ENCODE results near the gene DLGAP3.

Gene DLGAP3

DNA sequence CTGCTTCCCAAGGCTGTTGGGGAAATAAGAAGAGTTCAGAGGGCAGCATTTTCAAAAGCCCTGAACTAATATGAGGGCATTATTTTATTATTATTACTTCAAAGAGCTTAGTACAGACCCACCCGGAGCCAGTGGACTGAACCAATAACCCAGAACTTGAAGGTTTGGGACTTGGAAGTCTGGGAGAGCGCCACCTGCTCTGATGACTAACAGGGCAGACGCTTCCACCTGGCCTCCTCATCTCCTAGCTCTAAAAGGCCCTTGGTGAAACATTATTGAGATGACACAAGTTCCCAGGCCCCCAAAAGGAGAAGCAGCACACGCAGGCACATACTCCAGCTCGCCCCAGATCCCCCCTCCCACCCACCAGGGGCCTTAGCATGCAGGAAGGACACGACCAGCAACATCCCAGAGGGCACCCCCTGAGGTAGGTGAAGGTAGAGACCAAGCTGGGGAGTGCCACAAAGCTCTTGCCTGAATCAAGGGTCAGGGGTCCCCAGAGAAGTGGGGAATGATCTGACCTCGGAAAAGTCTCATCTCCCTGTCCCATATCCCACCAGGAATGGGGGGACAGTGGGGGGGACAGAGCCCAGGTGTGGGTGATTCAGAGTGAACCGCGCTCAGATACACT lies 1.3 kb downstream of the DLGAP3 start:
- no peak for DNase-seq (ENCODE audit: low spot score)

DNA sequence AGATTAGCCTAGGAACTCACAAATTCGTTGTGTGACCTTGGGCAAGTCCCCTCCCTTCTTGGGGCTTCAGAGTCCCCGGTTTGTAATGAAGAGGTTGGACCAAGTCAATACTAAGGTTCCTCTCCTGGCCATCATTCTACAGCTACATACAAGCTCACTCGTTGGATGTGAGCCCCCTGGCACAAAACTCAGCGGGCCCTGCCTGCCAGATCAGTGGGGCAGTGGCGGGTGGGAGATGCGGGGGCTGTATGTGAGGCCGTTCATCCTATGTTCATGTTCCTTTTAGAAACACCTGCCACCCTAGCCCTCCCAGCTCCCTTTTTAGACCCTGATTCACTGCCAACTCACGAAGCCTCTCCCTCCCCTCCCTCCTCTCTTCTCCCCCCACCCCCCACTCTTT lies 2.1 kb downstream of the DLGAP3 start:
- DNase-seq (ENCODE audit: low spot score): no peak

DNA sequence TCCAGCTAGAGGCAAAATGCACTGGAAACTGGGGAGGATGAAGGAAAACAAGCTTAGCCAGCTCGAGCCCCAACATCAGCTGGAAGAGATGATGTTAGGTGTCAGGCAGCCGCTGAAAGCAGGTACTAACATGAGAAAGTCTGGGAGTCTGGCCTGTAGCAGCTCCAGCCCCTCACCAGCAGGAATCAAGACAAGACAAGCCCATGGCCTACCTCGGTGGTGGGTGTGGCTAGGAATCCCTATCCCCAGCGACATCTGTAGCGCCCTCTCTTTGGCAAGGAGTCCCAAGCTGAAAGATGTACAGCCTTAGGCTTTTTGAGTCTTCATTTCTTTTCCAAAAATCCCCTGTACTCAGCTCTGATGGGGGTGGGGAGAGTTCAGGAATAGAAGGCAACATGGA lies 2.6 kb downstream of the DLGAP3 start:
- no peak for DNase-seq (ENCODE audit: low spot score)

DNA sequence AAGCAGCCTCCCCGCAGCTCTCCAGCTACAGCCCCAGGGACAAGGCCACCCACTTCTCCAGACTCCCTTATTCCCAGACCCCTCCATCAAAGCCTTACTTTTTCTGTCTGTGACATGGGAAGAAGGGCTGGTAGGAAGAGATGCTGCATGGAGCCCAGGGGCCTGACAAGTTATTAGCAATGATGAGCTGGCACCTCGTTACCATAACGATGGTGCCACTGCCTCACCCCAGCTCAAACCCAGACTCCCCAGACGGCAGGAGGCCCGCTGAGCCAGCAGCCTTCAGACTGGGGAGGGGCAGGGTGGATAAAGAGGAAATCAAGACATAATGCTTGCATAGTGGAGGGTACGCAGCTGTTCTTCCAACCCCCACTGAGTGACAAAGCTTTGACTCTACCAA lies 3.3 kb downstream of the DLGAP3 start:
- DNase-seq (ENCODE audit: low spot score): no peak

DNA sequence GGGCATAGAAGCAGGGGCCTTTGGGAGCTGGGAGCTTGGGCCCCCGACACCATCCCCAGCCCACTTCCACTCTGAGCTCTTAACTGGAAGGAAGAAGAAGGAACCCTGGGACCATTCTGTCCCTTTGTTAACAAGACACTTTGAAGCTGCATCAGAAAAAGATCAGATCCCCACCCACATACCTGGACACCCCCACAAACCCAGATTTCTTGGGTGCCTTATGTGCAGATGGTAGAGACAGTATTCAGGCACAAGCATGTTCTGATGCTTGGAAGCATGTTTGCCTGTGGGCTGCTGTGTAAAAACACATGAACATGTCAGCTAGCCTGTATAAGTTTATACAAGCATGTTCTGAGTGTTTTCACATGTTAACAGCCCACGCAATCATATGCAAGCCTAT lies 3.7 kb downstream of the DLGAP3 start:
- DNase-seq (ENCODE audit: low spot score): no peak

DNA sequence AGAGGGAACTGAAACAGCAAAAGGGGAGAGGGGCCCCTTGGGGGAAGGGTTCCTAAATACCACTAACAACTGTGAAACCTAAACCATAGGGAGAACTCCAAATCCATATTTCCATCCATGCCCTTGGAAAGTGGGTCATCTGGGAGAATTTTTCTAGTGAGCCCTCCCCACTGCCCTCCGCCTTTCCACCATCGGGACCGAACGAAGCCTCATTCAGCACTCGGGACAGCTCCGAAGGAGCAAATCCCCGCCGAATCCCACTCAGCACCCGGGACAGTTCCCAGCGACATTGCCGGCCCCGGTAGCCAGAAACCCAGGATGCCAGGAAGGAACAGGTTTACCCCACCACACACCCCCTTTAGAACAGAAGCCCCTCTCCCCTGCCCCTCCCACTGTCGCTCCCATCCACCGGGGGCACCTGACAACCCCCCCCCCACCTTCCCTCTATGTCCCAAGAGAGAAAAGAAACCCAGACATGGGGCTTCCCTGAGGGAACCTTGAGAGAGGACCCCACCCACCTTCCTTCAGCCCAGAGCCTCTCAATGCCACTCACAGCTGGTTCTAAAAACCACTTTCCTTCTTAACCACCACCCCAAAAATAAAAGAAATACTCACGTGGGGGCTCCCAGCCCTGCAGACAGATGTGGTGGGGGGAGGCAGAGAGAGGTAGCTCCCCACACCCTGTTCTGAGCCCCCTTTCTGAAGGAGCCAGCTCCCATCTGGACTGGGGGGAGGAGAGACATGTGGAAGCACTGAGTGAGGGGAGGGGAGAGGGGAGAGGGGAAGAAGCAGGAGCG lies 4.5 kb downstream of the DLGAP3 start:
- peak; percentile 95 for DNase-seq (ENCODE audit: low spot score)

DNA sequence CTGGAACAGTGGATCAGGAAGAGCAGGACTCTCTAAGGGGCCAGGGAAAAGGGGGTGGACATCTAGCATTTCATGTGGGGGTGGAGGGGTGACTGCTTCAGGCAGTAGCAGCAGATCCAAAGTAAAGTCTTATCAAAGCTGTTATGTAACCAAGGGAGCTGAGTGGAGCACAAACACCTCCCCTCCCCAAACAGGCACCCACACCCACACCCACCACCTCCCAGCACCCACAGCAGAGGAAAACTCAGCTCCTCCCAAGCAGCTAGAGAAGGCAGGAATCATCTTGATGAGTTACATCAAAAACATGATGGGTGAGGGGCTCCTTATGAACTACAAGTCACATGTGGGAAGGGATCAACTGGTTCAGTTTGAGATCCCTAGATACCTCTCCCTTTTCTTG lies 6.0 kb downstream of the DLGAP3 start:
- no peak for DNase-seq (ENCODE audit: low spot score)

DNA sequence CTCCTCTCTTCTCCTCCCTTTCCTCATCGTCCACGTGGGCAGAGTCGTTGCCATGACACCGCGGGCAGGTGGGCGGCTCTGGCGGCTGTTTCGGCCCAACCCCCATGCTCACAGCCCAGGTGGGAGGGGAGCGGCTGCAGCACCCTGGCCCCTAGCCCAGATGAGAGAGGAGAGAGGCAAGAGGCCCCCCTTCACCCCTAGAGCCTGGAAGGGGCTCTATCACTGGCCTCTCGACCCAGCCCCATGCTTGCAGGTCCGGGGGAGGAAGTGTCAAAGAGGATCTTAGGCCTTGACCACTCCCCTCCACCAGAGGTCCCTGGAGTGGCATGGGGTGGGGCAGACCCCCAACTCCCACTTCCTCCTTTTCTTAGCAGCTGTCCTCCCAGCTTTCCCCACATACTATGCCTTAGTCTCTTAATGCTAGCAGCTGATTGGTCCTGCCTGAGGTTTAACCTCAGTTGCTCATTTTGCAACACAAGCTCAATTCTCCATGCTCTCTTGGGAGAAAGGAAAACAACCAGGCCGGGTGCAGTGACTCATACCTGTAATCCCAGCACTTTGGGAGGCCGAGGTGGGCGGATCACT lies 10.4 kb downstream of the DLGAP3 start:
- no peak for DNase-seq (ENCODE audit: low spot score)

DNA sequence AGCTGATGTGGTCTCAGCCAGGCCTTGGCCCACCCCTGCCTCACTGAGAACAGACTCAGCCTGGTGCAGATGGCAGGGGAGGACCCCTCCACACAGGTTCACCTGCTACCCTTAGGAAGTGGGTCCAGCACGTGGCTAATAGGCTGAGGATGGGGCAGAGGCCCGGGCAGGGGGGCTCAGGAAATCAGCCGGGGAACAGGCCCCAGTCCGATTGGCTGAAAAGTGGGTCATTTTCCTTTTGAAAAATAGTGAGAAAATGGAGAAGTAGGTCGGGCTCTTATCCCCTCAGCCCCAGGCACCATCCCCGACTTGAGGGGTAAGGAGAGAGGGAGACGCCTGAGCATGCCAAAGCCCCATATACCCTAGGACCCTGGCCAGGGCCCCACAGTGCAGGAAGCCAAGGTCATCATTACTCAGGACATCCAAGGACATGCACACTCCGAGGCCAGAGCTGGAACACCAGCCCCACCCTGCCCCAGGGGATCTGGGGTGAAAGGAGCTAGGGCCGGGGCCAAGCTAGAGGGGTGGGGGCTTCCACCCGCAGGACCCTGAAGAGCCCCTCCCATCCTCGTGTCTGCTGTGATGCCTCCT lies 11.0 kb downstream of the DLGAP3 start:
- DNase-seq (ENCODE audit: low spot score): no peak

DNA sequence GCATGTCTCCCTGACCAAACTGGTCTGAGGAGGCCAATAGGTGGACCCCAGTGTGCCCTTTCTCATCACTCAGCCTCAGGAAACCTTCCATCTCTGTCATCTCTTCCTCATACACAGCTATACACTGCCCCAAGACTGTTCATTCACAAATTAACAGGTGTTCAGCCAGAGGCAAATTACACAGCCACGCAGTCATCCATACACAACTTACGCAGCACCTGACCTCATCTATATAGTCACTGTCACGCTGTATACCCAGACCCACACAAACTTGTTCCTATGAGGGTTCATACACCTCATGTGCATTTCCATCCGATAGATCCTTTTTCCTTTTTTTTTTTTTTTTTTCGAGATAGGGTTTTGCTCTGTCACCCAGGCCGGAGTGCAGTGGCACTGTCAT lies 12.4 kb downstream of the DLGAP3 start:
- DNase-seq (ENCODE audit: low spot score): no peak

DNA sequence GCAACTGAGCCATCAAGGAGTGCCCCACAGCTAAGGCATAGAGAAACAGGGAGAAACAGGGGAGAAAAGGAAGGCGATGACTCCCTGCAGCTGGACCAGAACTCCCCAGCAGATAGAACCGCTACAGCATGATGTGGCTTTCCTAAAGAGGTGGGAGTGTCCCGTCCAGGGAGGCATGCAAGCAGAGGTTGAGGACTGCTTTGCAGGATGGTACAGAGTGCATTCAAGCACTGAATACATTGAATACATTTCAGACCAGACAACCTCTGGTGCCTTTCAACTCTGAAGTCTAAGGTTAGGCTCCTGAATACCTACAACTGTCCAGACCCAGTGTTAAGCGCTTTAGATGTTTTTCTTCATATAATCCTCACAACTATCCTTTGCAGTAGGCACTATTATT lies 13.3 kb downstream of the DLGAP3 start:
- DNase-seq (ENCODE audit: low spot score): no peak

DNA sequence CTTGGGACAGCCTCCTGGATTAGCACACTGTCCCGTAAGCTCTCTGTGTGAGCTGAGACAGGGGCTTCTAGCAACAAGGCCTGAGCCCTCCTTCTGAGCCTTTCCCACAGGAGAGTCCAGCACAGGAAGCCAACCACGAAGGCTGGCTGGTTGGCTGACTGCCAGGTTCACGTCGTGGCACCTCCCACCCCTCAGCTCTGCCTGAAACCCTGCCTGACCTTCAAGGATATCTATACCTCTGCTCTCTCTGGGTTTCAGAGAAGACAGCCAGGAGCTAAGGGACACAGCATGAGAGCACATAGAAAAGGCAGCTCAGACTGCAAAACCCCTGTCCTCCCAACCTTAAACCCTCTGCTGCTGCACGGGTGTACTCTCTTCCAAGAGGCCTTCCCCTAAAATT lies 13.9 kb downstream of the DLGAP3 start:
- DNase-seq (ENCODE audit: low spot score): no peak

DNA sequence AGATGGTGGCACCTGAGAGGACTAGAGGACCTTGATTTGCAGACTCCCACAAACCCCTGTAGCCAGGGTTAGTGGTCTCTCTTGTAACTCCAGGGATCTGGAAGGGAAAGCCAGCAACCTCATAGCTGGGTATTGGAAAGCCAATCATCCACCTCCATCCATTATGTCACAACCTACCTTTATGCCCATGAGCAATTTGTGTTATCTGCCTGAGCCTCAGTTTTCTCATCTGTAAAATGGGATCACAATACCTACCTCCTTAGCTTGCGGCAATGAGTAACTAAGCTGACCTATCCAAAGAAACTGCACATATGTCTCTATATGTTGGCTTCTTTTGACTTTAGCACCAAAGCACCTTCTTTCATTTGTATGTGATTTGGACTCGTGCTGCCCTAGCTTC lies 14.5 kb downstream of the DLGAP3 start:
- no peak for DNase-seq (ENCODE audit: low spot score)

DNA sequence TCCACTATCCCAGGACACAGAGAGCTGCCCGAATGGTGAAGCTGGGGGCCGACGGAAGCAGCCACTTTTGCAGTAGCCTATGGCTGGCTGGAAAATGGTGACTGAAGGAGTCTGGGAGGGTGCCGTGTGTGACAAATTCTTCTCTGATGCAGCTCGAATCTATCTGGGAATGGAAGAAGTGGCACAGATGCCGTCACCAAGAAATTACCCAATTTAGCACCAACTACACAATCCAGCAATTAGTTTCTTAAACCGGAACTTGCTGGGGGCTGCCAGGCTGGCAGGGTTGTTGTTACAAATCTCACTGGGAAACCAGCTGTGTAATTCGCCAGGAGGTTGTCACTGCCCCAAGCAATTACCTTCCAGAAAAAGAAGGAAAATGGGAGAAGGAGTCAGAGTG lies 18.0 kb downstream of the DLGAP3 start:
- DNase-seq (ENCODE audit: low spot score): no peak

DNA sequence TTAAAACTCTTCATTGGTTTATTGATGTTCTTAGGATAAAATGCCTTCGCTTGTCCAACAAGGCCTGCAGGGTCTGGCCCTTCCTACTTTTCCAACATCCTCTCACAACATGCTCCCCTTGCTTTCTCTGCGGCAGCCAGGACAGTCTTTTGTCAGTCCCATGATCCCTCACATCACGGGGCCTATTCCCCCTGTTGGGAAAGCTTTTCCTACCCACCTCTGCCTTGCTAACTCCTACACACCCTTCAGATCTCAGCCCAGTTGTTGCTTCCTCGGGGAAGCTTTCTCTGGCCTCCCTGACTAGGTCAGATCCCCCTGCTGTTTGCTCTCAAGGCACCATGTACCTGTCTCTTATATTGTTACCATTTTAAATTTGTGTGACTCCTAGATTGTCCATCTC lies 19.0 kb downstream of the DLGAP3 start:
- DNase-seq (ENCODE audit: low spot score): no peak

DNA sequence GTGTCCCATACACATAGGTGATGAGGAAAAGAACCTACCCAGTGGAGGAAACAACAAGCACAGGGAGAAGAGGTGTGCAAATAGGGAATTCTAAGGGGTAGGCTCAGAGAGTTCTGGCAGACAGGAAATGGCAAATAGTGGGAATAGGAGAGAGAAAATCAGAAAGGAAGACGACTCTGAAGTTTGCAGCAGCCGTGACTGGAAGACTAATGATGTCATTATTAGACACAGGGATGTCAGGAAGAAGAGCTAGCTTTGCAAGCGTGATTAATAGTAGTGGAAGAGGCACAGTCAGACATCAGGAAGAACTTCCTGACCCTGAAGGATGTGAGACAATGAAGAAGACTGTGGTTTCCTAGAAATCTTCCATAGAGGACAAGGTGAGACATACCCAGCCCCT lies 21.1 kb downstream of the DLGAP3 start:
- DNase-seq (ENCODE audit: low spot score): no peak

DNA sequence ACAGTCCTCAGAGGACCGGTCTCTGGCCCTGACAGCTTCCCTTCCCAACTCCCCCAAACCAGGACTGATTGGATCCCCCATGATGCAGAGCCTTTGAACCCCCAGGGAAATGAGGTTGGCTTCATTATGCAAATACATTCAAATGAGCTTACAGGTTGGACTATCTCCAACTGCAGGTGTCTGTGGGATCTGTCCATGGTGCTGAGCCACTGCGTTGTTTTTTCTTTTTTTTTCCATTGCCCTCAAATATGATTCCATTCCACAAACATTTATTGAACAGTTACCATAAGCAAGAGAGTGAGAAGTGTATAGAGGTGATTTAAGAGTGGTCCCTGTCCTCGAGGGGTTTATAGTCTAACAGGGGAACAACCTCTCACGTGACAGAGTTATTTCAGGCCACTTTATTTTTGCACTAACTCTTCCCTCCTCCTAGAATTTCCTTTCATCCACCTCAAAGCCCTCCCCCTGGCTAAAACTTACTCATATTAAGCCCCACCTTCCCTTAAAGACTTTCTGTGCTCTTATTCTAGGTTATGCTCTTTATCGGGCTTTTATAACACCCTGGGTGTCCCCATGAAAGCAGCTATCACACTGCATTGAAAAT lies 21.9 kb downstream of the DLGAP3 start:
- no peak for DNase-seq (ENCODE audit: low spot score)

DNA sequence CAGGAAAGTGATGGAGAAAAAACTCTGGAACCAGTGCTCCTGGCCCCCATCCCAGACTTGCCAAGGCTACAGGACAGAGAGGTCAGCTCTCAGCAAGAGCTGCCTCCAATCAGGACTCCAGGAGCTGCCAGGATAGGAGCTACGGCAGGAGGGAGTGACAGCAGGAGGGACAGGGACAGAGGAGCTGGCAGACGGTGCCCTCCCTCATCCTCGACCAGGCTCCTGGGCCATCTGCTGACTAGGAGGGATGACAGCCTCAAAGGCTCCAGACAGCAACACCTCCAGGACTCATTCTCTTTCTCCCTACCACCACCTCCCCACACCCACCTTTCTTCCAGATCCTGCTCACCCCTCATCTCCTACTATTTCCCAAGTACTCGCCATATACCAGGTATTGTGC lies 22.7 kb downstream of the DLGAP3 start:
- DNase-seq (ENCODE audit: low spot score): no peak

DNA sequence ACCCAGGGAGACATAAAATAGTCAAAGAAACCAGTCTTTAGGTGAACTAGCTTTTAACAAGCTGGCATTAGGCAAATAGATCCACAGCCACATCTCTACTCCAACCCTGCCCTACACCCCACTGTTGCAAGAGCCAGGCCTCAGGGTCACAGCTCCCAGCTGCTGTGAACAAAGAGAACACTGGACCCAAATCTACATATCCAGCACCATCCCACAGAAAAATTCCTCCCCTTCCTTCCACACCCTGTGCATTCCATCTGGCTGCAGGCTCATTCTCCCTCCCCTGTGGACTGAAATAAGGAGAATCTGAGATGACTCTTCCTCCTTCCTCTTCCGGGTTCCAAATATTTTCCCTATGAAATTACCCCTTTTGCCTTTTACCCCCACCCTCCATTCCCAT lies 23.2 kb downstream of the DLGAP3 start:
- DNase-seq (ENCODE audit: low spot score): no peak

DNA sequence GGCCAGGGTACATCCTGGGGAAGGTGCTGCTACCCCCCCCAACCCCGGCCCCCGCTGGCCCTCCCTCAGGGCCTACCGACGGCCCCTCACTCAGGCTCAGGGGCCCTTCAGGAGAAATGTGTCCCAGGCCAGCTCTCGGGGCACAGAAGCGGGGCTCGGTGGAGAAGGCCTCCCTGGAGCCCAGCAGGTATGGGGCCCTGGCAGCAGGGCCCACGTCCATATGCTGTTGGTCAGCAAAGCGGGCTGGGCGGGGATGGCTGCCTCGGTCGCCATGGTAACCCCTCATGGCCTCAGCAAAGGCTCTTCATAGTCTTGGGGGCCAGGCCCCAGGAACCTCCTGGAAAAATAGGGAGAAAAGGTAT lies 24.4 kb downstream of the DLGAP3 start:
- DNase-seq (ENCODE audit: low spot score): no peak

DNA sequence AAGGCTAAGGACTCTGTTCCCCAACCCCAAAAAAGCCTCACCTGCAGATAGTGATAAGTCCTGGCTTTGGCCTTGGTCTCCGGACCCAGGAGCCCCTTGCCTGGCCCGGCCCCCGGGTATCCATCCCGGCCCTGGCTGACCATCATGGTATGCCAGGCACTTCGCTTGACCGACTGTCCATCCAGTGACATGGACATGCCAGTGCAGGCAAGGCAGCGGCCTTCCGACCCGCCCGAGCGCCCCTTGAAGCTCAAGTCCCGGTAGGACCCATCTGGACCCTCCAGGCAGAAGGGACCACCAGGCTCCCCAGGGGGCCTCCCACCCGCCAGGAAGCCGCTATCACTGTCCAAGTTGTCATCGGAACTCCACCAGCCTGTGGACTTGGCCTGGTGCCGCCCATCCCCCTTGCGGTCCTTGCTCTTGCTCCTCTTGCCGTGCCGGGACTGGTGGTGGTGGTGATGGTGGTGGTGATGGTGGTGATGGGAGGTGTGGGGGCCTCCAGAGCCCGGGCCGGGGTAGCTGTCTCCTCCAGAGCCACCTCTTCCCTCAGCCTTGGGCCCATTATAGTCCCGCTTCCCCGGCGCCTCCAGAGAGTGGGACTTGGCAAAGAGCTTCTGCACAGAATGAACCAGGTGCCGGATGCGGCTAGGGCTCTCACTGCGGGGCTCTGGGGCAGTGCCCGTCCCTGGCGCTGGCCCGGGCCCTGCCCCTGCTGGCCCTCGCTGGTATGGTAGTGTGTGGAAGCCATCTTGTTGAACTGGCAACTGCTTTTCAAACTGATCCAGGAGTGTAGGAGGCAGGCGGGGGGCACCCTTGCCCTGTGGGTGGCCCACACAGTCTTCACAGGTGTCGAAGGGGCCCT lies 25.0 kb downstream of the DLGAP3 start:
- DNase-seq (ENCODE audit: low spot score): no peak

DNA sequence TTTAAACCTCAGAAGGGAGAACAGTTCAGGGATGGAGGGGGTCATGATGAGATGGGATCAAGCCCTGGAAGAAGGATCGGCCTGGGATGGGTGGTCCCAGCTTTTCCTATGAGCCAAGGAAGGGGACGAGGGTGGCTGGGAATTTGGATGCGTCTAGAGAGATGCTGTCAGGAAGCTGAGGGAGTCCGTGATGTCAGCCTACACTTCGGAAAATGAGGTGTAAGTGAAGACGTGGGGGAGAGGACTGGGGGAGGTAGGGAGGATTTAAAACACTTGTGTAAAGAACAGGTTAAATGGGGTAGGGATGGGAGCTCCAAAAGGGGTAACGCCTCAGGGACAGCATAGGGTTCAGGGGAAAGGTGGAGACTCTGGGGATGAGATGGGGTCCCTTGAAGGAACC lies 27.5 kb downstream of the DLGAP3 start:
- no peak for DNase-seq (ENCODE audit: low spot score)

All from AG20443 (cell line).